HepG2 (cell line): ENCODE data around the gene MYH7. TPM values are rescaled to one million over a fixed set of nuclear protein-coding genes. Genes with fewer than 3 reads are reported as not detected.

Experiments used
- AGO1 ChIP-seq: fragments of 200-400 bp; formaldehyde crosslinking; IDR thresholded peaks from 2 replicates; pipeline ENCODE4 v1.6.1; 2017; ENCODE audit warnings: mild to moderate bottlenecking, low read depth, low read length, moderate library complexity; ENCODE audit not compliant: poor library complexity, severe bottlenecking
- FOXM1 ChIP-seq: sonication (generic); formaldehyde crosslinking; IDR thresholded peaks from 2 replicates; pipeline ENCODE4 v1.5.0; 2020; ENCODE audit warnings: missing genetic modification reagents
- HMGXB3 ChIP-seq: sonication (generic); formaldehyde crosslinking; IDR thresholded peaks from 2 replicates; pipeline ENCODE4 v1.4.0; 2020; ENCODE audit warnings: missing genetic modification reagents, borderline replicate concordance
- HNF4G ChIP-seq, 2 experiments: sonication (generic) in 1 of 2; formaldehyde crosslinking in 1 of 2; IDR thresholded peaks; 2 replicates each; pipeline versions ENCODE4 v1.4.0 to v1.6.1; 2011 to 2020; ENCODE audit warnings: borderline replicate concordance in 2 of 2, low read depth in 2 of 2, mild to moderate bottlenecking in 2 of 2, low read length in 1 of 2, missing genetic modification reagents in 1 of 2, moderate library complexity in 1 of 2
- HNRNPUL1 ChIP-seq: fragments of 200-400 bp; formaldehyde crosslinking; IDR thresholded peaks from 2 replicates; pipeline ENCODE4 v1.6.1; 2017; ENCODE audit warnings: low read depth, mild to moderate bottlenecking, low read length, moderate library complexity
- JDP2 ChIP-seq: sonication (generic); formaldehyde crosslinking; IDR thresholded peaks from 2 replicates; pipeline ENCODE4 v1.8.1; 2022; ENCODE audit warnings: missing genetic modification reagents, borderline replicate concordance
- JUND ChIP-seq: sonication (generic); formaldehyde crosslinking; IDR thresholded peaks from 2 replicates; pipeline ENCODE4 v1.8.0; 2022; ENCODE audit warnings: mild to moderate bottlenecking, missing genetic modification reagents
- KLF6 ChIP-seq: IDR thresholded peaks from 2 replicates; pipeline ENCODE4 v1.8.0; 2016; ENCODE audit warnings: missing biosample characterization, missing genetic modification reagents
- MATR3 ChIP-seq: sonication (generic); formaldehyde crosslinking; IDR thresholded peaks from 2 replicates; pipeline ENCODE4 v1.4.0; 2020; ENCODE audit warnings: missing genetic modification reagents
- MED8 ChIP-seq: sonication (generic); formaldehyde crosslinking; IDR thresholded peaks from 2 replicates; pipeline ENCODE4 v1.8.1; 2023; ENCODE audit warnings: mild to moderate bottlenecking, missing genetic modification reagents; ENCODE audit not compliant: insufficient replicate concordance
- PAWR ChIP-seq: sonication (generic); formaldehyde crosslinking; IDR thresholded peaks from 2 replicates; pipeline ENCODE4 v1.4.0; 2020; ENCODE audit warnings: missing genetic modification reagents, mild to moderate bottlenecking, borderline replicate concordance
- SMC3 ChIP-seq: IDR thresholded peaks from 2 replicates; pipeline ENCODE4 v1.6.1; 2011; ENCODE audit warnings: low read length, improper control_type of control experiment
- ZKSCAN8 ChIP-seq: IDR thresholded peaks from 2 replicates; pipeline ENCODE4 v1.6.1; 2016; ENCODE audit warnings: borderline replicate concordance, missing genetic modification reagents, missing compliant biosample characterization
- ZNF160 ChIP-seq: sonication (generic); formaldehyde crosslinking; IDR thresholded peaks from 2 replicates; pipeline ENCODE4 v1.8.0; 2022; ENCODE audit warnings: mild to moderate bottlenecking, inconsistent platforms, missing genetic modification reagents
- ZNF407 ChIP-seq: sonication (generic); formaldehyde crosslinking; IDR thresholded peaks from one replicate; pipeline ENCODE4 v1.5.1; 2020; ENCODE audit warnings: mild to moderate bottlenecking, missing genetic modification reagents; ENCODE audit errors: not compliant biosample characterization
- ZNF709 ChIP-seq: sonication (generic); formaldehyde crosslinking; IDR thresholded peaks from 2 replicates; pipeline ENCODE4 v1.5.0; 2020; ENCODE audit warnings: mild to moderate bottlenecking, missing genetic modification reagents
- polyA plus RNA-seq, 8 experiments: library from polyadenylated mRNA; depleted of rRNA in 3 of 8; stranded (reverse) in 7 of 8; unstranded in 1 of 8; fragments of >200 nt; fragmentation: Illumina TruSeq in 4 of 8; extraction: Trizol in 4 of 8; gene quantifications; 2 replicates each; pipeline versions ENCODE4 v1.2.1 to v1.2.3, GENCODE V29; 2011 to 2016; ENCODE audit warnings: low read depth in 4 of 8, missing spikeins in 1 of 8, mixed read lengths in 1 of 8; ENCODE audit not compliant: insufficient read depth in 1 of 8
- total RNA-seq, 5 experiments: library from RNA; depleted of rRNA; stranded (reverse); fragments of >200 nt; fragmentation: Illumina TruSeq; extraction: Trizol; gene quantifications; 2 replicates each; pipeline ENCODE4 v1.2.3, GENCODE V29; 2016; ENCODE audit warnings: low read depth in 1 of 5
- TF ChIP-seq, protein P1 (sequence below): IDR thresholded peaks from 2 replicates; pipeline ENCODE4 v1.6.1; 2016; ENCODE audit warnings: missing genetic modification reagents, missing compliant biosample characterization

MYH7 gene
- total and polyA plus RNA-seq, 2 of the 13 experiments (the other 11 are each of a cell fraction or from before 2014, with no cell fraction given) = 0.04 TPM; not detected in 1

- TF ChIP-seq ZNF407 (CRISPR knock-in tag) = no peak
- TF ChIP-seq KLF6 (CRISPR knock-in tag) = 0 out of 2 replicates have a peak, but pooled peaks have one; percentile 46
- TF ChIP-seq, protein P1, sequence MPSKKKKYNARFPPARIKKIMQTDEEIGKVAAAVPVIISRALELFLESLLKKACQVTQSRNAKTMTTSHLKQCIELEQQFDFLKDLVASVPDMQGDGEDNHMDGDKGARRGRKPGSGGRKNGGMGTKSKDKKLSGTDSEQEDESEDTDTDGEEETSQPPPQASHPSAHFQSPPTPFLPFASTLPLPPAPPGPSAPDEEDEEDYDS (CRISPR knock-in tag) = peak; percentile 65
- no peak for TF ChIP-seq HNRNPUL1
- TF ChIP-seq MATR3 (CRISPR knock-in tag) = no peak
- no peak for TF ChIP-seq SMC3
- TF ChIP-seq JDP2 (CRISPR knock-in tag) = no peak
- TF ChIP-seq MED8 (CRISPR knock-in tag) = no peak
- TF ChIP-seq HNF4G (IDR thresholded peaks at IDR 0.05; ENCODE audit: borderline replicate concordance, low read depth, low read length) = no peak
- TF ChIP-seq HNF4G (CRISPR knock-in tag; IDR thresholded peaks at IDR 0.05; ENCODE audit: borderline replicate concordance, low read depth) = no peak
- no peak; the same call in 1 of the 2 replicates for TF ChIP-seq ZKSCAN8 (CRISPR knock-in tag)
- TF ChIP-seq HMGXB3 = 0 out of 2 replicates have a peak, but pooled peaks have one; percentile 33
- no peak for TF ChIP-seq AGO1
- TF ChIP-seq JUND (CRISPR knock-in tag) = no peak
- no peak for TF ChIP-seq ZNF709
- TF ChIP-seq FOXM1 = no peak
- TF ChIP-seq PAWR (CRISPR knock-in tag) = no peak
- no peak for TF ChIP-seq ZNF160 (CRISPR knock-in tag)
Observed at GRCh38 chr14:23454445-23454856, 19.0 kb upstream of the MYH7 start (continued).
